H1 (cell line): Measurements from ENCODE around the gene MBD3L2. TPM values are rescaled to one million over a fixed set of nuclear protein-coding genes. Genes with fewer than 3 reads are reported as not detected.

Source experiments
- CTCF ChIA-PET: fragments of 300-600 bp; sonication (Branson Sonifier 250); formaldehyde crosslinking; loops from one replicate; lab custom pipeline; 2021; ENCODE audit not compliant: partially characterized antibody; lab: Charles Lee
- POLR2A ChIA-PET: fragments of 300-600 bp; sonication (Branson Sonifier 250); formaldehyde crosslinking; loops from one replicate; lab custom pipeline; 2021; ENCODE audit warnings: inconsistent platforms; ENCODE audit not compliant: partially characterized antibody; lab: Charles Lee
- DNase-seq, 2 experiments: peaks; one replicate each; pipeline versions ENCODE4 v3.0.0 to v3.0.0-alpha.2; 2010 to 2022; ENCODE audit warnings: low spot score in 2 of 2, low read depth in 1 of 2, mixed read lengths in 1 of 2
- FAIRE-seq: peaks from 2 replicates; lab custom pipeline; 2011; peaks lifted over from hg19 to GRCh38; lab: Jason Lieb, UNC
- H2AFZ ChIP-seq: 2 replicates; pipeline ENCODE4 v1.8.1; 2012; ENCODE audit warnings: low read length, inconsistent platforms
- H2AK5ac ChIP-seq: 2 replicates; pipeline ENCODE4 v1.6.1; 2013; ENCODE audit warnings: low read depth, low read length
- H2BK120ac ChIP-seq: replicated peaks from 2 replicates; pipeline ENCODE3; 2013; ENCODE audit warnings: low read depth, low read length, inconsistent platforms
- H2BK12ac ChIP-seq: 2 replicates; pipeline ENCODE4 v1.6.1; 2013; ENCODE audit warnings: low read depth, low read length
- H2BK15ac ChIP-seq: 2 replicates; pipeline ENCODE4 v1.6.1; 2013; ENCODE audit warnings: low read length
- H2BK20ac ChIP-seq: 2 replicates; pipeline ENCODE4 v1.6.1; 2013; ENCODE audit warnings: low read length
- H2BK5ac ChIP-seq: 2 replicates; pipeline ENCODE4 v1.6.1; 2013; ENCODE audit warnings: low read depth, low read length
- H3K14ac ChIP-seq: 2 replicates; pipeline ENCODE4 v1.6.1; 2013; ENCODE audit warnings: inconsistent platforms; ENCODE audit not compliant: insufficient read length
- H3K18ac ChIP-seq: 2 replicates; pipeline ENCODE4 v1.6.1; 2013; ENCODE audit warnings: low read length; ENCODE audit errors: extremely low read depth
- H3K23ac ChIP-seq: 2 replicates; pipeline ENCODE4 v1.6.1; 2013; ENCODE audit warnings: inconsistent platforms; ENCODE audit not compliant: insufficient read length
- H3K23me2 ChIP-seq: 2 replicates; pipeline ENCODE4 v1.6.1; 2013; ENCODE audit warnings: low read depth, low read length
- H3K27ac ChIP-seq: 2 replicates; pipeline ENCODE4 v1.6.1; 2011; ENCODE audit warnings: low read depth, low read length, inconsistent platforms
- H3K27me3 ChIP-seq, 4 experiments: replicated peaks in 1 of 4; 1 replicate in 1 of 4; 2 replicates in 3 of 4; pipeline versions ENCODE4 v1.6.1 to v1.8.1; 2011 to 2013; ENCODE audit warnings: low read length in 3 of 4, mild to moderate bottlenecking in 3 of 4, inconsistent platforms in 2 of 4, mixed read lengths in 2 of 4, moderate library complexity in 1 of 4; ENCODE audit not compliant: control insufficient read depth in 3 of 4, insufficient read depth in 3 of 4; ENCODE audit errors: extremely low read depth in 1 of 4
- H3K36me3 ChIP-seq, 4 experiments: 2 replicates each; pipeline versions ENCODE4 v1.6.1 to v1.8.1; 2011 to 2013; ENCODE audit warnings: mild to moderate bottlenecking in 4 of 4, low read length in 3 of 4, moderate library complexity in 2 of 4, control low read depth in 1 of 4, inconsistent platforms in 1 of 4; ENCODE audit not compliant: insufficient read depth in 4 of 4, control insufficient read depth in 2 of 4
- H3K4ac ChIP-seq: replicated peaks from 2 replicates; pipeline ENCODE3; 2013; ENCODE audit warnings: low read length, low read depth, mixed read lengths, inconsistent platforms; ENCODE audit not compliant: insufficient read length
- H3K4me1 ChIP-seq, 4 experiments: replicated peaks in 1 of 4; 1 replicate in 1 of 4; 2 replicates in 3 of 4; pipeline versions ENCODE4 v1.6.1 to v1.8.1; 2011 to 2013; ENCODE audit warnings: low read length in 3 of 4, inconsistent platforms in 2 of 4, mixed read lengths in 1 of 4; ENCODE audit not compliant: insufficient read depth in 4 of 4, control insufficient read depth in 3 of 4
- H3K4me2 ChIP-seq, 2 experiments: 2 replicates each; pipeline versions ENCODE4 v1.6.1 to v1.8.1; 2011 to 2013; ENCODE audit warnings: low read depth in 2 of 2, low read length in 2 of 2, control low read depth in 1 of 2, inconsistent platforms in 1 of 2, mild to moderate bottlenecking in 1 of 2; ENCODE audit not compliant: insufficient read depth in 1 of 2
- H3K4me3 ChIP-seq, 4 experiments: fragments of 200-600, 300-600 bp in 1 of 4; sonication (generic), shearing (Covaris generic), sonication (Bioruptor Twin) in 1 of 4; 2 replicates each; pipeline versions ENCODE4 v1.5.1 to v1.8.1; 2011 to 2016; ENCODE audit warnings: low read length in 4 of 4, low read depth in 3 of 4, control low read depth in 2 of 4, inconsistent platforms in 2 of 4, mild to moderate bottlenecking in 2 of 4, mixed read lengths in 1 of 4, moderate library complexity in 1 of 4; ENCODE audit not compliant: insufficient read depth in 2 of 4; ENCODE audit errors: extremely low read depth in 1 of 4
- H3K56ac ChIP-seq: replicated peaks from 2 replicates; pipeline ENCODE3; 2013; ENCODE audit warnings: low read depth, mild to moderate bottlenecking, mixed read lengths, low read length, inconsistent platforms; ENCODE audit not compliant: insufficient read length
- H3K79me1 ChIP-seq: 2 replicates; pipeline ENCODE4 v1.6.1; 2013; ENCODE audit warnings: low read depth, low read length, control low read depth
- H3K79me2 ChIP-seq, 2 experiments: 2 replicates each; pipeline versions ENCODE4 v1.6.1 to v1.8.1; 2012 to 2013; ENCODE audit warnings: low read length in 2 of 2, mild to moderate bottlenecking in 2 of 2, inconsistent platforms in 1 of 2; ENCODE audit not compliant: insufficient read depth in 2 of 2, control insufficient read depth in 1 of 2
- H3K9ac ChIP-seq, 4 experiments: replicated peaks in 1 of 4; 1 replicate in 1 of 4; 2 replicates in 3 of 4; pipeline versions ENCODE4 v1.6.1 to v1.8.1; 2011 to 2013; ENCODE audit warnings: low read depth in 3 of 4, low read length in 3 of 4, control low read depth in 2 of 4, mild to moderate bottlenecking in 2 of 4, moderate library complexity in 2 of 4, inconsistent platforms in 1 of 4; ENCODE audit errors: extremely low read depth in 1 of 4
- H3K9me3 ChIP-seq, 2 experiments: 2 replicates each; pipeline versions ENCODE4 v1.6.1 to v1.8.1; 2012 to 2013; ENCODE audit warnings: mild to moderate bottlenecking in 2 of 2, moderate library complexity in 2 of 2, control low read depth in 1 of 2, inconsistent platforms in 1 of 2, low read depth in 1 of 2, low read length in 1 of 2, mixed read lengths in 1 of 2; ENCODE audit not compliant: insufficient read depth in 2 of 2
- H4K20me1 ChIP-seq, 2 experiments: replicated peaks in 1 of 2; 2 replicates each; pipeline versions ENCODE3 to v1.8.1; 2011 to 2013; ENCODE audit warnings: inconsistent platforms in 2 of 2, low read length in 2 of 2, mild to moderate bottlenecking in 1 of 2; ENCODE audit not compliant: insufficient read depth in 2 of 2, control insufficient read depth in 1 of 2
- H4K5ac ChIP-seq: 2 replicates; pipeline ENCODE4 v1.6.1; 2013; ENCODE audit warnings: low read length, low read depth, mixed read lengths, inconsistent platforms; ENCODE audit not compliant: insufficient read length
- H4K8ac ChIP-seq: 2 replicates; pipeline ENCODE4 v1.8.0; 2013; ENCODE audit warnings: mild to moderate bottlenecking, moderate library complexity, low read length, inconsistent platforms; ENCODE audit not compliant: insufficient read depth; ENCODE audit errors: extremely low read depth
- H4K91ac ChIP-seq: replicated peaks from 2 replicates; pipeline ENCODE3; 2013; ENCODE audit warnings: low read length, mixed read lengths, inconsistent platforms; ENCODE audit not compliant: insufficient read length
- EP300 ChIP-seq, 2 experiments: IDR thresholded peaks; 1 replicate in 1 of 2; 2 replicates in 1 of 2; pipeline ENCODE4 v1.6.1; 2011 to 2012; ENCODE audit warnings: low read depth in 2 of 2, low read length in 2 of 2, mild to moderate bottlenecking in 2 of 2, borderline replicate concordance in 1 of 2, inconsistent platforms in 1 of 2, moderate library complexity in 1 of 2
- EZH2 ChIP-seq: fragments of 200-600 bp; sonication (generic); IDR thresholded peaks from 2 replicates; pipeline ENCODE4 v1.7.1; 2012; ENCODE audit warnings: low read depth, mild to moderate bottlenecking, moderate library complexity, low read length, inconsistent platforms; ENCODE audit not compliant: severe bottlenecking
- GTF2F1 ChIP-seq: IDR thresholded peaks from 2 replicates; pipeline ENCODE4 v1.6.1; 2012; ENCODE audit warnings: low read depth, low read length, improper control_type of control experiment, borderline replicate concordance
- HDAC2 ChIP-seq, 2 experiments: fragments of 300-600 bp in 1 of 2; sonication (generic) in 1 of 2; IDR thresholded peaks; 2 replicates each; pipeline ENCODE4 v1.6.1; 2011 to 2012; ENCODE audit warnings: low read depth in 2 of 2, low read length in 2 of 2, mild to moderate bottlenecking in 2 of 2, moderate library complexity in 2 of 2, borderline replicate concordance in 1 of 2, inconsistent platforms in 1 of 2
- POU5F1 ChIP-seq: IDR thresholded peaks from 2 replicates; pipeline ENCODE4 v1.6.1; 2011; ENCODE audit warnings: low read depth, mild to moderate bottlenecking, low read length, moderate library complexity
- RAD21 ChIP-seq, 2 experiments: IDR thresholded peaks in 1 of 2; conservative IDR thresholded peaks in 1 of 2; 2 replicates each; pipeline ENCODE4 v1.6.1; 2011; ENCODE audit warnings: low read depth in 2 of 2, low read length in 2 of 2, improper control_type of control experiment in 1 of 2, inconsistent platforms in 1 of 2, mild to moderate bottlenecking in 1 of 2, moderate library complexity in 1 of 2
- SUZ12 ChIP-seq: fragments of 200-600 bp; sonication (generic); IDR thresholded peaks from 2 replicates; pipeline ENCODE4 v1.6.1; 2012; ENCODE audit warnings: mild to moderate bottlenecking, inconsistent platforms, low read length, moderate library complexity, mixed read lengths
- WGBS, 2 experiments: shearing (Covaris generic) in 1 of 2; methylation state at CpG; one replicate each; pipeline versions ENCODE4 v1.1.6 to v1.1.7; 2013 to 2015; ENCODE audit warnings: low lambda C conversion rate in 2 of 2, mixed read lengths in 2 of 2, inconsistent platforms in 1 of 2, low coverage in 1 of 2, missing lambda C conversion rate in 1 of 2; ENCODE audit not compliant: insufficient replicate concordance in 2 of 2, insufficient coverage in 1 of 2, insufficient read length in 1 of 2; ENCODE audit errors: extremely low coverage in 1 of 2, missing lambda C conversion rate in 1 of 2; 5-methylcytosine and 5-hydroxymethylcytosine counted together
- polyA plus RNA-seq, 7 experiments: library from polyadenylated mRNA; depleted of rRNA in 3 of 7; stranded (reverse) in 5 of 7; unstranded in 2 of 7; fragments of >200 nt in 5 of 7; fragments of 200-250 nt in 2 of 7; gene quantifications; 1 replicate in 5 of 7; 2 replicates in 1 of 7; 4 replicates in 1 of 7; pipeline versions ENCODE4 v1.2.1 to v1.2.3, GENCODE V29; 2011 to 2013; ENCODE audit warnings: missing spikeins in 2 of 7, mixed read lengths in 2 of 7
- total RNA-seq: library from RNA; stranded (reverse); fragmentation: NEBNext Ultra II Directional; extraction: Animal tissue kit (Norgen Biotek cat#: 25700); gene quantifications from 2 replicates; pipeline ENCODE4 v1.2.1, GENCODE V29; 2021

MBD3L2 gene
- total and polyA plus RNA-seq, 2 of the 8 experiments (the other 6 are each of a cell fraction or from before 2014, with no cell fraction given) = not detected

- Histone ChIP-seq H4K91ac (no peak overlapping the region), H3K4me3 (no peak overlapping the region), H3K9ac (no peak overlapping the region), H3K14ac (no peak overlapping the region), H3K4me1 (no peaks in the 10 kb centered on the region), H3K27me3 (no peaks in the 10 kb centered on the region), H3K4me2 (no peak overlapping the region), H2BK20ac (no peak overlapping the region), H2AFZ (no peak overlapping the region), H3K27ac (no peak overlapping the region), H3K9me3 (peaks cover 6 to 18% of the 10 kb centered on the region in 2 experiments; a peak in 2 of 4 replicates), H3K23ac (no peak overlapping the region)
- CTCF ChIA-PET = interaction anchor here (0.6 to 1.3 kb wide), 2 partner anchors 39 to 255 kb away, joined by 3 read pairs; no protein-coding TSS in a partner anchor
- 91% methylated on average over 4 of the region's 4 CpGs; no CpG with 5 or more reads in 1 of the 2 experiments for WGBS, 2 experiments
- DNase-seq = no peak
- POLR2A ChIA-PET = no interaction called here
- TF ChIP-seq EP300 (IDR thresholded peaks at IDR 0.05; ENCODE audit: borderline replicate concordance in 1 of 2, low read depth in 2 of 2, low read length in 2 of 2) = no peak
- no peak for TF ChIP-seq RAD21 (IDR thresholded peaks at IDR 0.05 in 1 of 2, conservative IDR thresholded peaks at IDR 0.05 in 1 of 2; ENCODE audit: low read depth in 2 of 2, low read length in 2 of 2)
- no peak for TF ChIP-seq POU5F1
- TF ChIP-seq SUZ12 = no peak
- no peak for TF ChIP-seq GTF2F1
- no peak for TF ChIP-seq EZH2
- no peak for TF ChIP-seq HDAC2 (IDR thresholded peaks at IDR 0.05; ENCODE audit: borderline replicate concordance in 1 of 2, low read depth in 2 of 2, low read length in 2 of 2)
- TF ChIP-seq, all 59 proteins: peak for 0
- Histone ChIP-seq H3K23me2 (no peaks in the 10 kb centered on the region), H2BK12ac (no peak overlapping the region), H3K4ac (no peak overlapping the region), H3K36me3 (no peaks in the 10 kb centered on the region), H3K18ac (no peak overlapping the region), H3K79me1 (no peaks in the 10 kb centered on the region), H3K56ac (no peak overlapping the region), H4K8ac (no peak overlapping the region), H2BK15ac (no peak overlapping the region), H3K79me2 (no peaks in the 10 kb centered on the region), H4K20me1 (no peaks in the 10 kb centered on the region), H4K5ac (no peak overlapping the region), H2BK5ac (no peak overlapping the region), H2BK120ac (no peak overlapping the region), H2AK5ac (no peak overlapping the region)
- FAIRE-seq = no peak
Observed at GRCh38 chr19:7063339-7063738, 14.2 kb downstream of the MBD3L2 start.
